ENCODE measurements around the gene PTS.

GRCh38 chr11:112241486-112241885 is 15.3 kb downstream of the PTS start:
- no peak for TF ChIP-seq CTCF (conservative IDR thresholded peaks at IDR 0.05 in 1 of 2, IDR thresholded peaks at IDR 0.05 in 1 of 2; ENCODE audit: extremely low read depth in 1 of 2, insufficient read depth in 1 of 2, low read depth in 1 of 2, low read length in 2 of 2)
- no peak for TF ChIP-seq EZH2 (IDR thresholded peaks at IDR 0.05; ENCODE audit: borderline replicate concordance, low read length)

Measured in mammary epithelial cell (primary cell).